ENCODE measurements around the gene SLC38A8. TPM values are rescaled to one million over a fixed set of nuclear protein-coding genes. Genes with fewer than 3 reads are reported as not detected.

The SLC38A8 gene
- total RNA-seq, 4 donors from 2014 or later, result not detected

DNA sequence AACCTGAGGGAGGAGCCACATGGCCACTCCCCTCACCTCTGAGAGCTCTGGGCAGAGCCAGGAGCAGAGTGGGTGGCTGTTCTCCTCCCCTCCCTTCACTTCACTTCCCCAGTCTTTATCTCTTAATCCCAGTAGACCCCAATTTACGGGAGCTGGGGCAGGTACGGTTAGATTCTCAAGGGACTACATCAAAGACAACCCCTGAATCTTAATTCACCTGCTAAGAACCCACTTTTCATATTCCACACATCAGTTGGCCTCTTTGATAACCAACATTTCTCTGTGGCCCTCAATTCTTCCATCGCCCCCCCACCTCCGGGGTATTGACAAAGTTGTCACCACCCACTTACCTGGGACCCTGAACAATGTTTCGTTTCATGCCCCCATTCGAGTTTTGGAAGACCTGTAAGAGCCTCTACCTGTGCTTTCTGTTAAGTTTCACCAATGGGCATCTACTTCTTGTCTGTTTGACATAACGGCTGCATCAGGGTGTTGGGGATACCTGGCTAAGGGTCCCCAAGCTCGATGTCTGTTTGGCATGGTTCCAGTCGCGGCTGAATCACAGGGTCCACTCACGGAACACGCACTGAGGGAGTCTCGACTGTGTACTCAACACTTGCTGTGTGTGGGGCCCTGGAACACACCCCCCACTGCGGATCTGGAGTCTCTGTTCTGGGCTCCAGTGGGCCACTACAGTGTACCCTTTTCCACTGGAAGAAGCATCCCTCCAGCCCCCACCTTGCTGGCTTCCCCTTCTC lies 27.8 kb downstream of the SLC38A8 start:
- Histone ChIP-seq H3K4me1 (no peaks in the 10 kb centered on the region), H3K36me3 (no peaks in the 10 kb centered on the region), H3K4me3 (no peak overlapping the region), H3K9me3 (peaks cover 0 to 13% (median 0%) of the 10 kb centered on the region in 4 donors), H3K27me3 (no peaks in the 10 kb centered on the region), H3K27ac (no peak overlapping the region)
- no peak for TF ChIP-seq POLR2A (IDR thresholded peaks at IDR 0.05)
- no peak for TF ChIP-seq CTCF (IDR thresholded peaks at IDR 0.05)
- TF ChIP-seq EP300 (IDR thresholded peaks at IDR 0.05), result no peak
- 74 to 75% methylated on average over 14 of the region's 14 CpGs for WGBS, 2 donors
- no peak for DNase-seq (ENCODE audit: low spot score in 2 of 2)

GRCh38 chr16:84013787-84014569 lies 28.6 kb downstream of the SLC38A8 start:
- 19 to 21% methylated on average over 10 to 12 of the region's 14 CpGs for WGBS, 2 donors

DNA sequence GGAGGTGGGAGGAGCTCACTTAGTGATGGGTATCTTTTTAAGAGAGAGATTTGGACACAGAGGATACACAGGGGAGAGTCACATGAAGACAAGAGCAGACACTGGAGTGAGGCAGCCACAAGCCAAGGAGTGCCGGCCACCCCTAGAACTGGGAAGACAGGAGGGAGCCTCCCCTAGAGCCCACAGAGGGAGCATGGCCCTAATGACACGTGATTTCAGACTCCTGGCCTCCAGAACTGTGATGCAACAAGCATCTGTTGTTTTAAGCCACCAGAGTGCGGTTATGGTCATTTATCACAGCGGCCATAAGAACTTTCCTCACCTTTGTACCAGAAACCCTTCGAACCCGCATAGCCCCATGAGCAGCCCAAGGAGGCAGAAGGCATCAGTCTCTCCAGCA lies 33.3 kb downstream of the SLC38A8 start:
- Histone ChIP-seq H3K27ac (no peak overlapping the region), H3K27me3 (peaks cover 0 to 3% of the 10 kb centered on the region in 2 donors), H3K4me1 (no peaks in the 10 kb centered on the region), H3K9me3 (peaks cover 0 to 3% (median 0%) of the 10 kb centered on the region in 4 donors), H3K4me3 (no peak overlapping the region), H3K36me3 (no peaks in the 10 kb centered on the region)
- TF ChIP-seq EP300 (IDR thresholded peaks at IDR 0.05), result no peak
- TF ChIP-seq POLR2A (IDR thresholded peaks at IDR 0.05), result no peak
- no peak for TF ChIP-seq CTCF (IDR thresholded peaks at IDR 0.05)
- no peak for DNase-seq (ENCODE audit: low spot score in 2 of 2)
- 93 to 97% methylated on average over 6 of the region's 6 CpGs for WGBS, 2 donors

More at GRCh38 chr16:84013787-84014569, 28.6 kb downstream of the SLC38A8 start:
- no peaks in the 10 kb centered on the region for H3K4me1 ChIP-seq
- DNase-seq (ENCODE audit: low spot score in 2 of 2), result no peak
- H3K27me3 ChIP-seq, result no peaks in the 10 kb centered on the region
- peaks cover 0 to 8% (median 0%) of the 10 kb centered on the region in 4 donors for H3K9me3 ChIP-seq
- H3K4me3 ChIP-seq, result no peak overlapping the region
- TF ChIP-seq EP300 (IDR thresholded peaks at IDR 0.05) (no peak), CTCF (IDR thresholded peaks at IDR 0.05) (no peak), POLR2A (IDR thresholded peaks at IDR 0.05) (no peak)
- H3K27ac ChIP-seq, result no peak overlapping the region
- H3K36me3 ChIP-seq, result no peaks in the 10 kb centered on the region

GRCh38 chr16:84007965-84008364 lies 34.6 kb downstream of the SLC38A8 start:
- Histone ChIP-seq H3K9me3 (peaks cover 0 to 3% (median 0%) of the 10 kb centered on the region in 4 donors), H3K27ac (no peak overlapping the region), H3K27me3 (peaks cover 0 to 3% of the 10 kb centered on the region in 2 donors), H3K4me1 (no peaks in the 10 kb centered on the region), H3K4me3 (no peak overlapping the region), H3K36me3 (no peaks in the 10 kb centered on the region)
- WGBS, 2 donors, result 64 to 73% methylated on average over 8 of the region's 8 CpGs
- TF ChIP-seq EP300 (IDR thresholded peaks at IDR 0.05), result no peak
- no peak for TF ChIP-seq POLR2A (IDR thresholded peaks at IDR 0.05)
- TF ChIP-seq CTCF (IDR thresholded peaks at IDR 0.05), result no peak
- no peak for DNase-seq (ENCODE audit: low spot score in 2 of 2)

DNA sequence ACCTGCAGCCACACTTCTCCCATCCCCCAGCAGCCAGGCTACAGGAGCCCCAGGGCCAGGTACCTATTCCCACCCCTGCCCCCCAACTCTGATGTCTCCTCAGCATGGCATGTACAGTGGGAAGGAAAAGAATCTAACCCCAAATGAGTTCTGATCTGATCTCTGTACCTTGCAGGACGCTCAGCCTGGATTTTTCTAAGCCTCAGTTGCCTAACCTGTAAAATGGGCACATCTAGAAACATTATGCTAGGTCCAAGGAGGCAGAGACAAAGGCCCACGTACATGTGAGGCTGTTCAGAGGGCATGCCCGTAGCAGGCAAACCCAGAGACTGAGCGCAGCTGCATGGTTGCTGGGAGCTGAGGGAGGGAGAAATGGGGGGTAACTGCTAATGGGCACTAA lies 35.1 kb downstream of the SLC38A8 start:
- Histone ChIP-seq H3K4me3 (no peak overlapping the region), H3K27ac (no peak overlapping the region), H3K27me3 (peaks cover 0 to 3% of the 10 kb centered on the region in 2 donors), H3K4me1 (no peaks in the 10 kb centered on the region), H3K9me3 (peaks cover 0 to 3% (median 0%) of the 10 kb centered on the region in 4 donors), H3K36me3 (no peaks in the 10 kb centered on the region)
- no peak for TF ChIP-seq CTCF (IDR thresholded peaks at IDR 0.05)
- TF ChIP-seq POLR2A (IDR thresholded peaks at IDR 0.05), result no peak
- no peak for TF ChIP-seq EP300 (IDR thresholded peaks at IDR 0.05)
- no peak for DNase-seq (ENCODE audit: low spot score in 2 of 2)
- WGBS, 2 donors, result 73 to 83% methylated on average over 4 of the region's 4 CpGs
